ENCODE measurements around the gene GYS1. TPM values are rescaled to one million over a fixed set of nuclear protein-coding genes. Genes with fewer than 3 reads are reported as not detected.
A peak's percentile ranks its signal among the peaks of the same experiment; 100 is the strongest.

The GYS1 gene
- total and polyA plus RNA-seq, 12 donors: 114 to 245 (median 183) TPM

DNA sequence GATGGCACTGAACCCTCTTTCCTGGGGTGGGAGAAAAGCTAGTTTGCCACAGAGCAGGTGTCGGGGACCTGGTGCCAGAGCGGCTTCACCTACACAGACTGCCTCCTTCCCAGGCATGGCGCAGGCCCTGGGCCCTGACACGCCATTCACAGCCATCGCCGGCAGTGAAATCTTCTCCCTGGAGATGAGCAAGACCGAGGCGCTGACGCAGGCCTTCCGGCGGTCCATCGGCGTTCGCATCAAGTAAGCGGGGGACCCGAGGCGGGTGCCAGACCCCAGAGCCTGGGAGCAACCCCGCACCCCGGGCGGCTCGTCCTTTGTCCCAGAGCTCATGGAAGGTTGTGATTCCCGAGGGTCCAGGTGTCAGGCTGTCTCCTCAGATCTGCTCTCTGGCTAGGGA, 13.8 kb upstream of the GYS1 start:
- no peak overlapping the region for H3K4me3 ChIP-seq
- TF ChIP-seq, protein P1, sequence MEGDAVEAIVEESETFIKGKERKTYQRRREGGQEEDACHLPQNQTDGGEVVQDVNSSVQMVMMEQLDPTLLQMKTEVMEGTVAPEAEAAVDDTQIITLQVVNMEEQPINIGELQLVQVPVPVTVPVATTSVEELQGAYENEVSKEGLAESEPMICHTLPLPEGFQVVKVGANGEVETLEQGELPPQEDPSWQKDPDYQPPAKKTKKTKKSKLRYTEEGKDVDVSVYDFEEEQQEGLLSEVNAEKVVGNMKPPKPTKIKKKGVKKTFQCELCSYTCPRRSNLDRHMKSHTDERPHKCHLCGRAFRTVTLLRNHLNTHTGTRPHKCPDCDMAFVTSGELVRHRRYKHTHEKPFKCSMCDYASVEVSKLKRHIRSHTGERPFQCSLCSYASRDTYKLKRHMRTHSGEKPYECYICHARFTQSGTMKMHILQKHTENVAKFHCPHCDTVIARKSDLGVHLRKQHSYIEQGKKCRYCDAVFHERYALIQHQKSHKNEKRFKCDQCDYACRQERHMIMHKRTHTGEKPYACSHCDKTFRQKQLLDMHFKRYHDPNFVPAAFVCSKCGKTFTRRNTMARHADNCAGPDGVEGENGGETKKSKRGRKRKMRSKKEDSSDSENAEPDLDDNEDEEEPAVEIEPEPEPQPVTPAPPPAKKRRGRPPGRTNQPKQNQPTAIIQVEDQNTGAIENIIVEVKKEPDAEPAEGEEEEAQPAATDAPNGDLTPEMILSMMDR (IDR thresholded peaks at IDR 0.05): no peak
- H3K27me3 ChIP-seq: no peaks in the 10 kb centered on the region
- intact Hi-C loops (cut with DNase I): no loop called here
- no peak overlapping the region for H3K27ac ChIP-seq
- H3K4me1 ChIP-seq: no peaks in the 10 kb centered on the region
- ATAC-seq: no peak
- H3K36me3 ChIP-seq: peaks cover 0 to 98% (median 52%) of the 10 kb centered on the region in 9 donors
- no peaks in the 10 kb centered on the region for H3K9me3 ChIP-seq
- 96 to 97% methylated on average over 22 of the region's 22 CpGs for WGBS, 2 donors
- no peak for DNase-seq

DNA sequence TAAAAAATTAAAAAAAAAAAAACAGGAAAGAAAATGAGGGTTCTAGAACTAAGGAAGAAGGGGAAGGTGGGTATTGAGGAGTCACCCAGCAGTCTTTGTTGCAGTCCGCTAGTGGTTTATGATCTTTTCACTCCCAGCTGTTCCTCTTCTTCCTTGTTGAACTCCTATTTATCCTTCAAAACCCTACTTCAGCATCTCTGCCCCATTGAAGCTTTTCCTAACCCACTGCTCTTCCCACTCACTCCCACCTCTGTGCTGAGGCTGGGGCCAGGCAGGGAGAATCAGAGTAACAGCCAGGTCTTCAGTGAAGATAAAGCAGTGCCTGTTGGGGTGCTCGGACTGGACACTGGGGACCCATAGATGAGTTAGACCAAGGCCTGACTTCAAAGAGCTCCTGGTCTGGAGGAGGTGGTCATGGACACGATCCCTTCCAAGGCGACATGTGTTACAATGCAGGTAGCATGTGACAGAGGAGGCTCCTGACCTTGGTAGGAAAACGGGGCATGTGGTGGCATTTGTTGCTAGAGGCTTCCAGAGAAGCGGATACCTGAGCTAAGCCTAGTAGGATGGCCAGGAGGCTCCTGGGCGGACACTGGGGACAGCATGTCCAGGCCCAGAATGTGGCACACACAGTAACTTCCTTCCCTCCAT, 12.0 kb upstream of the GYS1 start:
- no peak for DNase-seq
- TF ChIP-seq, protein P1 (IDR thresholded peaks at IDR 0.05): no peak
- WGBS, 2 donors: 95 to 97% methylated on average over 7 of the region's 7 CpGs
- peaks cover 0 to 93% (median 46%) of the 10 kb centered on the region in 9 donors for H3K36me3 ChIP-seq
- H3K4me3 ChIP-seq: no peak overlapping the region
- intact Hi-C loops (cut with DNase I): no loop called here
- ATAC-seq: no peak
- no peaks in the 10 kb centered on the region for H3K9me3 ChIP-seq
- H3K27me3 ChIP-seq: no peaks in the 10 kb centered on the region
- no peaks in the 10 kb centered on the region for H3K4me1 ChIP-seq
- no peak overlapping the region for H3K27ac ChIP-seq

DNA sequence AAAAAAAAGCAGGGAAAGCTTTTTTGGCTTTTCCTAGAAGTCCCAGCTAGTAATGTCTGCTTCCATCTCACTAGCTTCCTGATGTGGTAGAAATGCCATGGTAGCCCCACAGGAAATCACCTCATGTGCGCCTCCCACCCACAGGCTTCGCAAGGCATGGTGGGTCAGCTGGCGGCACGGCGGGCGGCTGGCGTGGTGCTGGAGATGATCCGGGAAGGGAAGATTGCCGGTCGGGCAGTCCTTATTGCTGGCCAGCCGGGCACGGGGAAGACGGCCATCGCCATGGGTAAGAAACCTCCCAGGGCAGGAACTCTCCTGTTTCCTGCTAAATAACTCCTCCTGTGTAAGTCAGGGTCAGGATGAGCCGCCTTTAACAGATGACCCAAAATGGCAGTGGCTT, 11.0 kb upstream of the GYS1 start:
- H3K4me1 ChIP-seq: no peaks in the 10 kb centered on the region
- TF ChIP-seq, protein P1 (IDR thresholded peaks at IDR 0.05): no peak
- H3K9me3 ChIP-seq: no peaks in the 10 kb centered on the region
- H3K27me3 ChIP-seq: no peaks in the 10 kb centered on the region
- peaks cover 0 to 86% (median 38%) of the 10 kb centered on the region in 9 donors for H3K36me3 ChIP-seq
- no peak for ATAC-seq
- intact Hi-C loops (cut with DNase I): no loop called here
- H3K4me3 ChIP-seq: no peak overlapping the region
- 96 to 98% methylated on average over 15 of the region's 15 CpGs for WGBS, 2 donors
- no peak overlapping the region for H3K27ac ChIP-seq
- DNase-seq: no peak

DNA sequence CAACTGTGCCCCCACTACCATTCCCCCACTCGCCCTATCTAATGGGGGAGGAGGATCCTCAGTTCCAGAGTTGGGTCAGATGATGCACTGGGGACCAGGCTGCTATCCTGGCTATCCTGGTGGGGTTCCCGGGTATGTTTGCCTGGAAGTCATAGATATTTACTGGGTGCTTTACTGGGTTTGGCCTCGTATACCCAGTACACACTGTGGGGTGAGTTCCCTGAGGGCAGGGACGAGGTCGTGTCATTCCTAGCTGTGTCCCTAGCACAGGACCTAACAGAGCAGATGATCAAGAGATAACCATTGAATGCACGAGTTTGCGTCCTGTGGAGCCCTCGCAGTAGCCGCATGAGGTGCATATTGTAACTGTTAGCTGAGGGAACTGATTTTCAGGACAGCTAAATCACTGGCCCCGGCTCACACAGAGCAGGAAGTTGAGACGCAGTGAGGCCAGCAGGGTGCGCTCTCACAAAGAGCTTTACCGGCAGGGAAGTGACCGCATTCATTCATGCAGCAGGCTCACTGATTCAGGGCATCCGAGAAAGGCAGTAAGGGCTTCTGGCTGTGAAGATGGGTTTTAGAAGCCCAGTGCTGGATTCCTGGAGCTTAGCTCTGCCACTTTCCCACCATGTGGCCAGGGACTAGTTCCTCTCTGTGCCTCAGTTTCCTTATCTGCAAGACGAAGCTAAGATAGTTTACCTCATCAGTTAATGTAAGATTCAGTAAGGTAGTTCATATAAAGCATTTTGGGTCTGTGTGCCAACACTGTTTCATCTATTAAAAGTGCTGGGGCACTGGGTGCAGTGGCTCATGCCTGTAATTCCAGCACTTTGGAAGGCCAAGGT, 6.6 kb upstream of the GYS1 start:
- TF ChIP-seq, protein P1 (IDR thresholded peaks at IDR 0.05): peak; percentile 23 to 74 (median 61)
- DNase-seq (peak in 1 of 2 donors; percentile 52), ATAC-seq (peak in 6 of 8 donors; percentile 27 to 71 (median 58))
- intact Hi-C loops (cut with DNase I): loop anchor here in 5 of 10 donors (10.0 kb wide), 4 partner anchors 75 to 215 kb away; partner anchors contain the start of genes KCNA7 (in 2 of the 5), HRC (in 1 of the 5) and TRPM4 (in 1 of the 5)
- Histone ChIP-seq H3K4me3 (no peak overlapping the region), H3K4me1 (peaks cover 0 to 6% (median 5%) of the 10 kb centered on the region in 9 donors), H3K27me3 (no peaks in the 10 kb centered on the region), H3K27ac (no peak overlapping the region), H3K9me3 (no peaks in the 10 kb centered on the region), H3K36me3 (peaks cover 0 to 44% (median 15%) of the 10 kb centered on the region in 9 donors)
- WGBS, 2 donors: 60 to 61% methylated on average over 16 of the region's 16 CpGs
